PC-3 (cell line): ENCODE data around the gene COL1A1.

Source experiments
- EZH2 ChIP-seq: fragments of 300-600 bp; sonication (generic); IDR thresholded peaks from one replicate; pipeline ENCODE4 v1.6.1; 2017; ENCODE audit warnings: antibody characterized with exemption, mild to moderate bottlenecking, low read length; ENCODE audit not compliant: unreplicated experiment
- TF ChIP-seq, protein P1 (sequence below): fragments of 300-600 bp; sonication (generic); conservative IDR thresholded peaks from 2 replicates; pipeline ENCODE4 v1.5.1; 2017; ENCODE audit warnings: antibody characterized with exemption, low read depth, mild to moderate bottlenecking, low read length

DNA sequence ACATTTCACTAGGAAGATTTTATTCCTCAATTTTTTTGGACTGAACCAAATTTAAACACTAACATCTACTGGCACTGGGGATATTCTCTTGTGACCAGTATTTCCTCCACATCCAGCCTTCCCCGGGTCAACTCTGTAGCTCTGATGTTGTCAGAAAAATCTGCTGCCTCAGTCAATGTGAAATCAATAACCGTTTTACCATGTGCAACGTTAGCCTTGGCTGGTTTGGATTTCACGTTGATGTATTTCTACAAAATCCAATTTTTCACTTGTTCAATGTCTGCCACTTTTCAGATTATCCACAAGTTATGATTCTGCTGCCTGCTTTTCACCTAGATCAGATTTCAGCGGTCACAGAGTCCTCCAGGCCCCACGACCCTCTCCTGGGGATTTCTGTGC is 28.5 kb downstream of the COL1A1 start:
- TF ChIP-seq, protein P1, sequence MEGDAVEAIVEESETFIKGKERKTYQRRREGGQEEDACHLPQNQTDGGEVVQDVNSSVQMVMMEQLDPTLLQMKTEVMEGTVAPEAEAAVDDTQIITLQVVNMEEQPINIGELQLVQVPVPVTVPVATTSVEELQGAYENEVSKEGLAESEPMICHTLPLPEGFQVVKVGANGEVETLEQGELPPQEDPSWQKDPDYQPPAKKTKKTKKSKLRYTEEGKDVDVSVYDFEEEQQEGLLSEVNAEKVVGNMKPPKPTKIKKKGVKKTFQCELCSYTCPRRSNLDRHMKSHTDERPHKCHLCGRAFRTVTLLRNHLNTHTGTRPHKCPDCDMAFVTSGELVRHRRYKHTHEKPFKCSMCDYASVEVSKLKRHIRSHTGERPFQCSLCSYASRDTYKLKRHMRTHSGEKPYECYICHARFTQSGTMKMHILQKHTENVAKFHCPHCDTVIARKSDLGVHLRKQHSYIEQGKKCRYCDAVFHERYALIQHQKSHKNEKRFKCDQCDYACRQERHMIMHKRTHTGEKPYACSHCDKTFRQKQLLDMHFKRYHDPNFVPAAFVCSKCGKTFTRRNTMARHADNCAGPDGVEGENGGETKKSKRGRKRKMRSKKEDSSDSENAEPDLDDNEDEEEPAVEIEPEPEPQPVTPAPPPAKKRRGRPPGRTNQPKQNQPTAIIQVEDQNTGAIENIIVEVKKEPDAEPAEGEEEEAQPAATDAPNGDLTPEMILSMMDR = no peak
- no peak for TF ChIP-seq EZH2
